ENCODE measurements around the gene GALNT15.

The GALNT15 gene

GRCh38 chr3:16236856-16237393 lies 62.4 kb downstream of the GALNT15 start:
- DNase-seq (ENCODE audit: low read depth in 2 of 2), result peak in 1 of 2 donors; percentile 65
- H3K4me3 ChIP-seq (replicated peaks in 1 of 2; ENCODE audit: low read depth in 2 of 2, low read length in 2 of 2), result no peak overlapping the region
- no peak for TF ChIP-seq CTCF (IDR thresholded peaks at IDR 0.05; ENCODE audit: low read depth, low read length)

- TF ChIP-seq CTCF (IDR thresholded peaks at IDR 0.05; ENCODE audit: low read depth, low read length), result no peak
- H3K4me3 ChIP-seq (replicated peaks in 1 of 2; ENCODE audit: low read depth in 2 of 2, low read length in 2 of 2), result no peak overlapping the region
- DNase-seq (ENCODE audit: low read depth in 2 of 2), result peak in 1 of 2 donors; percentile 41
Measured at GRCh38 chr3:16239086-16239770, 64.7 kb downstream of the GALNT15 start.

- no peak for TF ChIP-seq CTCF (IDR thresholded peaks at IDR 0.05; ENCODE audit: low read depth, low read length)
- DNase-seq (ENCODE audit: low read depth in 2 of 2), result peak; percentile 46 to 47
- no peak overlapping the region for H3K4me3 ChIP-seq (replicated peaks in 1 of 2; ENCODE audit: low read depth in 2 of 2, low read length in 2 of 2)
Measured at GRCh38 chr3:16239780-16240179, 65.3 kb downstream of the GALNT15 start.

- TF ChIP-seq CTCF (IDR thresholded peaks at IDR 0.05; ENCODE audit: low read depth, low read length), result no peak
- H3K4me3 ChIP-seq (replicated peaks in 1 of 2; ENCODE audit: low read depth in 2 of 2, low read length in 2 of 2), result no peak overlapping the region
- peak; percentile 86 to 88 for DNase-seq (ENCODE audit: low read depth in 2 of 2)
Measured at GRCh38 chr3:16240229-16241023, 65.9 kb downstream of the GALNT15 start.

GRCh38 chr3:16241225-16241624 lies 66.7 kb downstream of the GALNT15 start:
- no peak overlapping the region for H3K4me3 ChIP-seq (replicated peaks in 1 of 2; ENCODE audit: low read depth in 2 of 2, low read length in 2 of 2)
- DNase-seq (ENCODE audit: low read depth in 2 of 2), result no peak
- no peak for TF ChIP-seq CTCF (IDR thresholded peaks at IDR 0.05; ENCODE audit: low read depth, low read length)

GRCh38 chr3:16242177-16242576 lies 67.7 kb downstream of the GALNT15 start:
- H3K4me3 ChIP-seq (replicated peaks in 1 of 2; ENCODE audit: low read depth in 2 of 2, low read length in 2 of 2), result no peak overlapping the region
- DNase-seq (ENCODE audit: low read depth in 2 of 2), result no peak
- no peak for TF ChIP-seq CTCF (IDR thresholded peaks at IDR 0.05; ENCODE audit: low read depth, low read length)

Data from cardiac fibroblast (primary cell).